CD4-positive, alpha-beta T cell treated with Interleukin-2 at 100 ng/mL for 4 hours (primary cell): Measurements from ENCODE around the gene C20orf173.

Experiments
- DNase-seq: peaks from one replicate; pipeline ENCODE4 v3.0.0-alpha.2; 2020; ENCODE audit warnings: low spot score

Gene C20orf173

GRCh38 chr20:35506872-35507638 lies 22.4 kb downstream of the C20orf173 start:
- peak; percentile 11 for DNase-seq

- no peak for DNase-seq
Observed at GRCh38 chr20:35506179-35506578, 23.3 kb downstream of the C20orf173 start.

- DNase-seq, result no peak
Observed at GRCh38 chr20:35504751-35505150, 24.7 kb downstream of the C20orf173 start.

- DNase-seq, result no peak
Observed at GRCh38 chr20:35503841-35504561, 25.5 kb downstream of the C20orf173 start.

GRCh38 chr20:35503281-35503680 lies 26.2 kb downstream of the C20orf173 start:
- no peak for DNase-seq

- DNase-seq, result no peak
Observed at GRCh38 chr20:35502352-35502751, 27.1 kb downstream of the C20orf173 start.

- no peak for DNase-seq
Observed at GRCh38 chr20:35499271-35499670, 30.2 kb downstream of the C20orf173 start.

- DNase-seq, result no peak
Observed at GRCh38 chr20:35497780-35498189, 31.7 kb downstream of the C20orf173 start.

- DNase-seq, result no peak
Observed at GRCh38 chr20:35497320-35497719, 32.1 kb downstream of the C20orf173 start.

GRCh38 chr20:35496481-35496880 lies 33.0 kb downstream of the C20orf173 start:
- DNase-seq, result no peak

GRCh38 chr20:35492352-35492751 lies 37.1 kb downstream of the C20orf173 start:
- no peak for DNase-seq

- DNase-seq, result peak; percentile 27
Observed at GRCh38 chr20:35491823-35492222, 37.6 kb downstream of the C20orf173 start.

GRCh38 chr20:35490736-35491181 lies 38.7 kb downstream of the C20orf173 start:
- DNase-seq, result peak; percentile 72

GRCh38 chr20:35489717-35490116 lies 39.7 kb downstream of the C20orf173 start:
- peak; percentile 32 for DNase-seq

- no peak for DNase-seq
Observed at GRCh38 chr20:35487479-35487878, 42.0 kb downstream of the C20orf173 start.

- DNase-seq, result no peak
Observed at GRCh38 chr20:35479798-35480197, 49.7 kb downstream of the C20orf173 start.

GRCh38 chr20:35478804-35479472 lies 50.5 kb downstream of the C20orf173 start:
- DNase-seq, result no peak
